ENCODE results near the gene RDH11. TPM values are rescaled to one million over a fixed set of nuclear protein-coding genes. Genes with fewer than 3 reads are reported as not detected.

Gene RDH11
- total RNA-seq, 1 donor from 2014 or later = 13.9 TPM

- no peak for DNase-seq
- Histone ChIP-seq H3K36me3 (peaks cover 11% of the 10 kb centered on the region), H3K27me3 (ENCODE audit: low read depth) (no peaks in the 10 kb centered on the region), H3K27ac (replicated peaks) (no peak overlapping the region), H3K4me1 (peaks cover 8% of the 10 kb centered on the region), H3K9me3 (replicated peaks) (no peaks in the 10 kb centered on the region), H3K4me3 (no peak overlapping the region)
- intact Hi-C loops (cut with micrococcal nuclease) = no loop called here
- TF ChIP-seq CTCF (IDR thresholded peaks at IDR 0.05; ENCODE audit: borderline replicate concordance) = no peak
These were observed 29.7 kb downstream of the RDH11 start for GRCh38 chr14:67665868-67666267.

GRCh38 chr14:67663633-67664032, 31.9 kb downstream of the RDH11 start:
- Histone ChIP-seq H3K4me1 (peaks cover 8% of the 10 kb centered on the region), H3K36me3 (peaks cover 24% of the 10 kb centered on the region), H3K27ac (replicated peaks) (no peak overlapping the region), H3K9me3 (replicated peaks) (no peaks in the 10 kb centered on the region), H3K27me3 (ENCODE audit: low read depth) (no peaks in the 10 kb centered on the region), H3K4me3 (no peak overlapping the region)
- no peak for DNase-seq
- intact Hi-C loops (cut with micrococcal nuclease) = no loop called here
- no peak for TF ChIP-seq CTCF (IDR thresholded peaks at IDR 0.05; ENCODE audit: borderline replicate concordance)

- intact Hi-C loops (cut with micrococcal nuclease) = no loop called here
- Histone ChIP-seq H3K27ac (replicated peaks) (no peak overlapping the region), H3K4me3 (no peak overlapping the region), H3K36me3 (peaks cover 98% of the 10 kb centered on the region), H3K9me3 (replicated peaks) (no peaks in the 10 kb centered on the region), H3K27me3 (ENCODE audit: low read depth) (no peaks in the 10 kb centered on the region), H3K4me1 (peaks cover 14% of the 10 kb centered on the region)
- no peak for DNase-seq
- no peak for TF ChIP-seq CTCF (IDR thresholded peaks at IDR 0.05; ENCODE audit: borderline replicate concordance)
These were observed 41.8 kb downstream of the RDH11 start for GRCh38 chr14:67653651-67654280.

- no peak for DNase-seq
- Histone ChIP-seq H3K27ac (replicated peaks) (no peak overlapping the region), H3K9me3 (replicated peaks) (no peaks in the 10 kb centered on the region), H3K4me3 (no peak overlapping the region), H3K4me1 (peaks cover 14% of the 10 kb centered on the region), H3K27me3 (ENCODE audit: low read depth) (no peaks in the 10 kb centered on the region), H3K36me3 (peaks cover 94% of the 10 kb centered on the region)
- no peak for TF ChIP-seq CTCF (IDR thresholded peaks at IDR 0.05; ENCODE audit: borderline replicate concordance)
- intact Hi-C loops (cut with micrococcal nuclease) = no loop called here
These were observed 43.4 kb downstream of the RDH11 start for GRCh38 chr14:67652189-67652588.

- no peak for DNase-seq
- intact Hi-C loops (cut with micrococcal nuclease) = no loop called here
- Histone ChIP-seq H3K27me3 (ENCODE audit: low read depth) (no peaks in the 10 kb centered on the region), H3K4me3 (no peak overlapping the region), H3K9me3 (replicated peaks) (no peaks in the 10 kb centered on the region), H3K4me1 (peaks cover 14% of the 10 kb centered on the region), H3K27ac (replicated peaks) (no peak overlapping the region), H3K36me3 (peaks cover 90% of the 10 kb centered on the region)
- no peak for TF ChIP-seq CTCF (IDR thresholded peaks at IDR 0.05; ENCODE audit: borderline replicate concordance)
These were observed 44.9 kb downstream of the RDH11 start for GRCh38 chr14:67650694-67651093.
